Measurements from ENCODE around the gene PLSCR2. TPM values are rescaled to one million over a fixed set of nuclear protein-coding genes. Genes with fewer than 3 reads are reported as not detected.

The PLSCR2 gene
- total and polyA plus RNA-seq, 2 of the 8 experiments (the other 6 are each of a cell fraction or from before 2014, with no cell fraction given), result not detected

DNA sequence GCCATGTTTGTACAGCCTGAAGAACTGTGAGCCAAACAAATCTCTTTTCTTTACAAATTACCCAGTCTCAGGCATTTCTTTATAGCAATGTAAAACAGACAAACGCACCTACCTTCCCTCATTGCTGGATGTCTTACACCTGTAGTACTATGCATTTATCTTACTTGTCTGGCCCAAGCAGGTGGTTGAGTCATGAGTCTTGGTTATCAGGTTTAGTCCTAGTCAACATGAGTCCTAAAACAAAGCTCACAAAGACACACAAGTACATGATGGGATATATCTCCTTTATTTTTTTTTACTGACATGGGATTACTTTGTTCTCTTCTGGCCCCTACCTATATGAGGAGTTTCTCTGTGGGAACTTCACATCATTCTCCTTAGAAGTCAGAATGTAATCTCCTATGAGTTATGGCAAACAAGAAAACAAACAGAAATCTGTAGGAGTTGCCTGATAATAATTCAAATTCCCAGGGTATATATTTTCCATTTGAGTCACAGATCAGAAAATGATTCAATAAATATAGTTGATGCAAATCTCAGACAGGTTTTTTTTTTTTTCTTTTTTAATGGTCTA is 33.6 kb upstream of the PLSCR2 start (continued):
- TF ChIP-seq, protein P1, sequence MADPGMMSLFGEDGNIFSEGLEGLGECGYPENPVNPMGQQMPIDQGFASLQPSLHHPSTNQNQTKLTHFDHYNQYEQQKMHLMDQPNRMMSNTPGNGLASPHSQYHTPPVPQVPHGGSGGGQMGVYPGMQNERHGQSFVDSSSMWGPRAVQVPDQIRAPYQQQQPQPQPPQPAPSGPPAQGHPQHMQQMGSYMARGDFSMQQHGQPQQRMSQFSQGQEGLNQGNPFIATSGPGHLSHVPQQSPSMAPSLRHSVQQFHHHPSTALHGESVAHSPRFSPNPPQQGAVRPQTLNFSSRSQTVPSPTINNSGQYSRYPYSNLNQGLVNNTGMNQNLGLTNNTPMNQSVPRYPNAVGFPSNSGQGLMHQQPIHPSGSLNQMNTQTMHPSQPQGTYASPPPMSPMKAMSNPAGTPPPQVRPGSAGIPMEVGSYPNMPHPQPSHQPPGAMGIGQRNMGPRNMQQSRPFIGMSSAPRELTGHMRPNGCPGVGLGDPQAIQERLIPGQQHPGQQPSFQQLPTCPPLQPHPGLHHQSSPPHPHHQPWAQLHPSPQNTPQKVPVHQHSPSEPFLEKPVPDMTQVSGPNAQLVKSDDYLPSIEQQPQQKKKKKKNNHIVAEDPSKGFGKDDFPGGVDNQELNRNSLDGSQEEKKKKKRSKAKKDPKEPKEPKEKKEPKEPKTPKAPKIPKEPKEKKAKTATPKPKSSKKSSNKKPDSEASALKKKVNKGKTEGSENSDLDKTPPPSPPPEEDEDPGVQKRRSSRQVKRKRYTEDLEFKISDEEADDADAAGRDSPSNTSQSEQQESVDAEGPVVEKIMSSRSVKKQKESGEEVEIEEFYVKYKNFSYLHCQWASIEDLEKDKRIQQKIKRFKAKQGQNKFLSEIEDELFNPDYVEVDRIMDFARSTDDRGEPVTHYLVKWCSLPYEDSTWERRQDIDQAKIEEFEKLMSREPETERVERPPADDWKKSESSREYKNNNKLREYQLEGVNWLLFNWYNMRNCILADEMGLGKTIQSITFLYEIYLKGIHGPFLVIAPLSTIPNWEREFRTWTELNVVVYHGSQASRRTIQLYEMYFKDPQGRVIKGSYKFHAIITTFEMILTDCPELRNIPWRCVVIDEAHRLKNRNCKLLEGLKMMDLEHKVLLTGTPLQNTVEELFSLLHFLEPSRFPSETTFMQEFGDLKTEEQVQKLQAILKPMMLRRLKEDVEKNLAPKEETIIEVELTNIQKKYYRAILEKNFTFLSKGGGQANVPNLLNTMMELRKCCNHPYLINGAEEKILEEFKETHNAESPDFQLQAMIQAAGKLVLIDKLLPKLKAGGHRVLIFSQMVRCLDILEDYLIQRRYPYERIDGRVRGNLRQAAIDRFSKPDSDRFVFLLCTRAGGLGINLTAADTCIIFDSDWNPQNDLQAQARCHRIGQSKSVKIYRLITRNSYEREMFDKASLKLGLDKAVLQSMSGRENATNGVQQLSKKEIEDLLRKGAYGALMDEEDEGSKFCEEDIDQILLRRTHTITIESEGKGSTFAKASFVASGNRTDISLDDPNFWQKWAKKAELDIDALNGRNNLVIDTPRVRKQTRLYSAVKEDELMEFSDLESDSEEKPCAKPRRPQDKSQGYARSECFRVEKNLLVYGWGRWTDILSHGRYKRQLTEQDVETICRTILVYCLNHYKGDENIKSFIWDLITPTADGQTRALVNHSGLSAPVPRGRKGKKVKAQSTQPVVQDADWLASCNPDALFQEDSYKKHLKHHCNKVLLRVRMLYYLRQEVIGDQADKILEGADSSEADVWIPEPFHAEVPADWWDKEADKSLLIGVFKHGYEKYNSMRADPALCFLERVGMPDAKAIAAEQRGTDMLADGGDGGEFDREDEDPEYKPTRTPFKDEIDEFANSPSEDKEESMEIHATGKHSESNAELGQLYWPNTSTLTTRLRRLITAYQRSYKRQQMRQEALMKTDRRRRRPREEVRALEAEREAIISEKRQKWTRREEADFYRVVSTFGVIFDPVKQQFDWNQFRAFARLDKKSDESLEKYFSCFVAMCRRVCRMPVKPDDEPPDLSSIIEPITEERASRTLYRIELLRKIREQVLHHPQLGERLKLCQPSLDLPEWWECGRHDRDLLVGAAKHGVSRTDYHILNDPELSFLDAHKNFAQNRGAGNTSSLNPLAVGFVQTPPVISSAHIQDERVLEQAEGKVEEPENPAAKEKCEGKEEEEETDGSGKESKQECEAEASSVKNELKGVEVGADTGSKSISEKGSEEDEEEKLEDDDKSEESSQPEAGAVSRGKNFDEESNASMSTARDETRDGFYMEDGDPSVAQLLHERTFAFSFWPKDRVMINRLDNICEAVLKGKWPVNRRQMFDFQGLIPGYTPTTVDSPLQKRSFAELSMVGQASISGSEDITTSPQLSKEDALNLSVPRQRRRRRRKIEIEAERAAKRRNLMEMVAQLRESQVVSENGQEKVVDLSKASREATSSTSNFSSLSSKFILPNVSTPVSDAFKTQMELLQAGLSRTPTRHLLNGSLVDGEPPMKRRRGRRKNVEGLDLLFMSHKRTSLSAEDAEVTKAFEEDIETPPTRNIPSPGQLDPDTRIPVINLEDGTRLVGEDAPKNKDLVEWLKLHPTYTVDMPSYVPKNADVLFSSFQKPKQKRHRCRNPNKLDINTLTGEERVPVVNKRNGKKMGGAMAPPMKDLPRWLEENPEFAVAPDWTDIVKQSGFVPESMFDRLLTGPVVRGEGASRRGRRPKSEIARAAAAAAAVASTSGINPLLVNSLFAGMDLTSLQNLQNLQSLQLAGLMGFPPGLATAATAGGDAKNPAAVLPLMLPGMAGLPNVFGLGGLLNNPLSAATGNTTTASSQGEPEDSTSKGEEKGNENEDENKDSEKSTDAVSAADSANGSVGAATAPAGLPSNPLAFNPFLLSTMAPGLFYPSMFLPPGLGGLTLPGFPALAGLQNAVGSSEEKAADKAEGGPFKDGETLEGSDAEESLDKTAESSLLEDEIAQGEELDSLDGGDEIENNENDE (IDR thresholded peaks at IDR 0.05; ENCODE audit: insufficient replicate concordance, low read length), result no peak
- no peak for TF ChIP-seq TEAD4 (IDR thresholded peaks at IDR 0.05; ENCODE audit: low read depth, low read length)
- no peak for TF ChIP-seq SIX5 (IDR thresholded peaks at IDR 0.05; ENCODE audit: low read depth, low read length)
